A673 (cell line): Measurements from ENCODE around the gene SRPK3.

Source experiments
- CTCF ChIP-seq: fragments of 300-800, 200-600 bp; sonication (generic); conservative IDR thresholded peaks from 2 replicates; pipeline ENCODE4 v1.5.1; 2017; ENCODE audit warnings: low read depth, mild to moderate bottlenecking, antibody characterized with exemption, low read length, moderate library complexity, mixed read lengths
- EZH2 ChIP-seq: fragments of 200-600 bp; sonication (generic); IDR thresholded peaks from 2 replicates; pipeline ENCODE4 v1.6.1; 2017; ENCODE audit warnings: borderline replicate concordance, low read depth, mild to moderate bottlenecking, mixed read lengths, antibody characterized with exemption, low read length; ENCODE audit not compliant: poor library complexity, severe bottlenecking

GRCh38 chrX:153792368-153792767 lies 11.5 kb downstream of the SRPK3 start:
- no peak for TF ChIP-seq CTCF
- TF ChIP-seq EZH2, result no peak
